ENCODE data around the gene DCUN1D2. TPM values are rescaled to one million over a fixed set of nuclear protein-coding genes. Genes with fewer than 3 reads are reported as not detected.

DCUN1D2 gene
- total and polyA plus RNA-seq, 10 donors, result 6.3 to 33.1 (median 24.4) TPM

DNA sequence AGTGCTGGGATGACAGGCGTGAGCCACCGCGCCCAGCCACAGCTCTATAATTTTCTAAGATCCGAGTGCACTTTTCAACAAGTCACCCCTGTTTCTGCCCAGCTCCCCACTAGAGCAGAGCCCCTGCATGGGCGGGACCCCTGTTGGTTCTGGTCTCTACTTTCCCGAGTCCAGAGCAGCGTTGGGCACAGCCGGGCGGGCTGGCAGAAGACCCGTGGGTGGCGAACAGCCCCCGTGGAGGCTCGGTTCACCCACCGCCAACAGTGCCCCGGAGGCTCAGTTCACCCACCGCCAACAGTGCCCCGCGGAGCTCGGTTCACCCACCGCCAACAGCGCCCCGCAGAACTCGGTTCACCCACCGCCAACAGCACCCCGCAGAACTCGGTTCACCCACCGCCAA, 78.1 kb downstream of the DCUN1D2 start:
- peaks cover 0 to 44% (median 16%) of the 10 kb centered on the region in 6 donors for H3K4me1 ChIP-seq
- intact Hi-C loops (cut with DNase I; ENCODE audit: low total_unique reads), result no loop called here
- 96 to 99% (median 98%) methylated on average over 7 to 27 of the region's 27 CpGs for WGBS, 5 donors
- H3K9me3 ChIP-seq, result peaks cover 0 to 9% (median 2%) of the 10 kb centered on the region in 8 donors
- H3K4me3 ChIP-seq, result no peak overlapping the region
- no peaks in the 10 kb centered on the region for H3K36me3 ChIP-seq
- H3K27ac ChIP-seq, result no peak overlapping the region
- TF ChIP-seq, protein P1, sequence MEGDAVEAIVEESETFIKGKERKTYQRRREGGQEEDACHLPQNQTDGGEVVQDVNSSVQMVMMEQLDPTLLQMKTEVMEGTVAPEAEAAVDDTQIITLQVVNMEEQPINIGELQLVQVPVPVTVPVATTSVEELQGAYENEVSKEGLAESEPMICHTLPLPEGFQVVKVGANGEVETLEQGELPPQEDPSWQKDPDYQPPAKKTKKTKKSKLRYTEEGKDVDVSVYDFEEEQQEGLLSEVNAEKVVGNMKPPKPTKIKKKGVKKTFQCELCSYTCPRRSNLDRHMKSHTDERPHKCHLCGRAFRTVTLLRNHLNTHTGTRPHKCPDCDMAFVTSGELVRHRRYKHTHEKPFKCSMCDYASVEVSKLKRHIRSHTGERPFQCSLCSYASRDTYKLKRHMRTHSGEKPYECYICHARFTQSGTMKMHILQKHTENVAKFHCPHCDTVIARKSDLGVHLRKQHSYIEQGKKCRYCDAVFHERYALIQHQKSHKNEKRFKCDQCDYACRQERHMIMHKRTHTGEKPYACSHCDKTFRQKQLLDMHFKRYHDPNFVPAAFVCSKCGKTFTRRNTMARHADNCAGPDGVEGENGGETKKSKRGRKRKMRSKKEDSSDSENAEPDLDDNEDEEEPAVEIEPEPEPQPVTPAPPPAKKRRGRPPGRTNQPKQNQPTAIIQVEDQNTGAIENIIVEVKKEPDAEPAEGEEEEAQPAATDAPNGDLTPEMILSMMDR (IDR thresholded peaks at IDR 0.05 in 8 of 11, conservative IDR thresholded peaks at IDR 0.05 in 3 of 11), result no peak
- TF ChIP-seq POLR2A (IDR thresholded peaks at IDR 0.05), result no peak
- no peak for TF ChIP-seq POLR2AphosphoS5 (IDR thresholded peaks at IDR 0.05)
- DNase-seq, result no peak
- peaks cover 0 to 6% (median 0%) of the 10 kb centered on the region in 7 donors for H3K27me3 ChIP-seq (replicated peaks in 1 of 7)

DNA sequence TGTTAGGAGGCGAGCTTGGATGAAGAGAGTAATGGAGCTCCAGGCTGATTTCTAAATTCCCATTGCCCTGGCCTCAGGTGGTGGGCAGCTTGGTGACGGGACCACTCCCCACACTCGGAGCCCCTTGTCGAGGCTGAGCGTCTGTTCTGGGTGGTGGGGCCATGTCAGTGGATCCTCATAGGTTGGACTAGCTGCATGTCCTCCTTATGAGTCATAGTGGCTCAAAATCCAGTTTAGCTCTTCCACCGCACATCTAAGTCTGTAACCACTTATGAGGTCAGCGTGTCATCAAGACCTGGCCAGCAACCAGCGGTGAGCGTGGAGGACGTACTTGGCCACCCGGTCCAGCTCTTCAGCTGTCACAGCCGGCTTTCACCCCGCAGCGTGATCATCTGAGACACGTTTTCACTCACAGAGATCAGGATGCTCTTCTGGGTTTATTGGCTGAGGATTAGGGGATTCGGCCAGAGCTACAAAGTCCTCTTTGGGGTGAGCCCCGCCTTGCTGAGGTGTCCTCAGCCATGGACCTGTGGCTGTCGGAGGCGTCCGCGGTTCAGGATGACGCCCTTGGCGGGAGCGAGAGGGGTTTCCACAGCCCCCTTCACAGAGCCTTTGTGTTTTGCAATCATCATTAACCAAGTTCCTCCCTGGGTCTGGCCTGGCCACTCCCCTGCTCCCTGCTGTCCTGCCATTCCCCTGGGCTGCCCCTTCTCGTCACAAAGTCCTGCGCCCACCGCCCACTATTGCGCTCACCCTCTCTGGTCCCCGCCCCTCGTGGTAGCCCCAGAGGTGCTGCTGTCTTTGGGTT, 79.1 kb downstream of the DCUN1D2 start:
- peaks cover 0 to 9% (median 2%) of the 10 kb centered on the region in 8 donors for H3K9me3 ChIP-seq
- no peak overlapping the region for H3K27ac ChIP-seq
- H3K4me1 ChIP-seq, result peaks cover 0 to 54% (median 18%) of the 10 kb centered on the region in 6 donors
- 75 to 92% (median 85%) methylated on average over 19 to 30 of the region's 30 CpGs for WGBS, 5 donors
- intact Hi-C loops (cut with DNase I; ENCODE audit: low total_unique reads), result no loop called here
- H3K27me3 ChIP-seq (replicated peaks in 1 of 7), result peaks cover 0 to 15% (median 0%) of the 10 kb centered on the region in 7 donors
- TF ChIP-seq POLR2A (IDR thresholded peaks at IDR 0.05) (no peak), POLR2AphosphoS5 (IDR thresholded peaks at IDR 0.05) (no peak)
- TF ChIP-seq, protein P1 (IDR thresholded peaks at IDR 0.05 in 8 of 11, conservative IDR thresholded peaks at IDR 0.05 in 3 of 11), result no peak
- H3K36me3 ChIP-seq, result no peaks in the 10 kb centered on the region
- H3K4me3 ChIP-seq, result no peak overlapping the region
- DNase-seq, result peak; percentile 53

DNA sequence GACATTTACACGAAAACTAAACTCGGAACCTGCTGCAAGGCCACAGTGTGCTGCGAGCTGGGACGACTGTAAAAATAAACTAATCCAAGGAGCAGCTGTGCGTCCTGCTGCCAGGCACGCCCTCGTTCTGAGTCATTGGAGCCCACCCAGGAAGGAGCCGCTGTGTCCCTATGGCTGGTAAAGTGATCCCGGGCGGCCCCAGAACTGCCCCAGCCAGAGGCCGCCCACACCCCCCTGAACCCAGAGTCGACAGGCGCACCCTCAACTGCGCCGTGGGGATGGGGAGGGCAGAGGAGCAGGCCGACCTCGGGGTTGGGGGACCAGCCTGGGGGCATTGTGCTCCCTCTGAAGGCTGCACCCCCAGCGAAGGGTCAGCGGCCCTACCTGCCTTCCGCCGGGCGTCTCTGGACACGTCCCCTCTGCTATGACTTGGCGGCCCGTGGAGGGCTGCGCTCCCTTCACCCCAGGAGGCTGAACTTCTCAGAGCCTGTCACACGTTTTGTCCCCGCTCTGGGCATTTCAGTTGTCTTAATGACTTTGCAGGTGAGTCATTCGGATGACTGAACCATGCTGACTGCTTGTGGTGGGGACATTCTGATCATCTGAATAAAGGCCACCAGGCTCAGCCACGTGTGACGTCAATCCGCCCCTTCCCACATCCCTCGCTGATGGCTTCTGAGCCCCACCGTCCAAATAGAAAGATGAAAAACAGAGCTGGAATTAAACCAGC, 79.9 kb downstream of the DCUN1D2 start:
- Histone ChIP-seq H3K27ac (no peak overlapping the region), H3K27me3 (replicated peaks in 1 of 7) (peaks cover 0 to 15% (median 0%) of the 10 kb centered on the region in 7 donors), H3K9me3 (peaks cover 0 to 9% (median 2%) of the 10 kb centered on the region in 8 donors), H3K36me3 (no peaks in the 10 kb centered on the region), H3K4me3 (no peak overlapping the region), H3K4me1 (peaks cover 0 to 55% (median 18%) of the 10 kb centered on the region in 6 donors)
- peak; percentile 59 for DNase-seq
- TF ChIP-seq POLR2AphosphoS5 (IDR thresholded peaks at IDR 0.05) (no peak), POLR2A (IDR thresholded peaks at IDR 0.05) (no peak)
- TF ChIP-seq, protein P1 (IDR thresholded peaks at IDR 0.05 in 8 of 11, conservative IDR thresholded peaks at IDR 0.05 in 3 of 11), result no peak
- WGBS, 5 donors, result 84 to 95% (median 90%) methylated on average over 24 to 34 of the region's 34 CpGs
- intact Hi-C loops (cut with DNase I; ENCODE audit: low total_unique reads), result no loop called here

DNA sequence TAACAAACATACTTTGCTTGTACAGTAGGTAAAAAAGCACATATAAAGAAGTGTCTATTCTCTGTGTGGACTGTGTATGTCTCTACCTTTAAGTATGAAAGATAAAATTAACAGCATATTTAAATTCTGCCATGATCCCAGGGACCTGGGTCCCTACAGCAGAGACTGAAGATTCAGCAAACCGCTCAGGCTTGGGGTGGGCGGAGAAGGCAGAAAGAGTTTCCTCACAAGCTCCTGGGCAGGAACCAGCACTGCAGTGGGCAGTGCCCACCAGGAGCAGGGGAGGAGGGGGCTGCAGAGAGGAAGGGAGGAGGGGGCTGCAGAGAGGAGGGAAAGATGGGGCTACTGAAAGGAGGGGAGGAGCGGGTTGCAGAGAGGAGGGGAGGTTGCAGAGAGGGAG, 81.9 kb downstream of the DCUN1D2 start:
- Histone ChIP-seq H3K4me3 (no peak overlapping the region), H3K27ac (no peak overlapping the region), H3K9me3 (peaks cover 0 to 9% (median 2%) of the 10 kb centered on the region in 8 donors), H3K27me3 (replicated peaks in 1 of 7) (peaks cover 0 to 17% (median 0%) of the 10 kb centered on the region in 7 donors), H3K4me1 (peaks cover 0 to 56% (median 17%) of the 10 kb centered on the region in 6 donors), H3K36me3 (no peaks in the 10 kb centered on the region)
- TF ChIP-seq POLR2AphosphoS5 (IDR thresholded peaks at IDR 0.05), result no peak
- TF ChIP-seq, protein P1 (IDR thresholded peaks at IDR 0.05 in 8 of 11, conservative IDR thresholded peaks at IDR 0.05 in 3 of 11), result no peak
- peak; percentile 30 for DNase-seq
- intact Hi-C loops (cut with DNase I; ENCODE audit: low total_unique reads), result no loop called here
- WGBS, 5 donors, result 79 to 87% (median 81%) methylated on average over 3 of the region's 3 CpGs

Data from spleen (tissue), 11 donors.